HG02588 (cell line): ENCODE data around the gene DERA.
"Not testable (repeated sequence)": the region's sequence is repeated elsewhere in the genome, so short reads cannot be mapped to it uniquely, and the experiment has no call there.

Experiments used
- ATAC-seq: cut with Tn5 transposase; IDR thresholded peaks from one replicate; pipeline ENCODE4 v1.9.1; 2021; ENCODE audit warnings: mild to moderate bottlenecking, moderate library complexity; ENCODE audit not compliant: unreplicated experiment

DERA gene

DNA sequence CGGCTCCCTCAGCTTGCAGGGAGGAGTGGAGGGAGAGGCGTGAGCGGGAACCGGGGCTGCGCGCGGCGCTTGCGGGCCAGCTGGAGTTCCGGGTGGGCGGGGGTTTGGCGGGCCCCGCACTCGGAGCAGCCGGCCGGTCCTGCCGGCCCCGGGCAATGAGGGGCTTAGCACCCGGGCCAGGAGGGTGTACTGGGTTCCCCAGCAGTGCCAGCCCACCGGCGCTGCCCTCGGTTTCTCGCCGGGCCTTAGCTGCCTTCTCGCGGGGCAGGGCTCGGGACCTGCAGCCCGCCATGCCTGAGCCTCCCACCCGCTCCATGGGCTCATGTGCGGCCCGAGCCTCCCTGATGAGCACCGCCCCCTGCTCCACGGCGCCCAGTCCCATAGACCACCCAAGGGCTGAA, 146.2 kb downstream of the DERA start:
- not testable (repeated sequence) for ATAC-seq

DNA sequence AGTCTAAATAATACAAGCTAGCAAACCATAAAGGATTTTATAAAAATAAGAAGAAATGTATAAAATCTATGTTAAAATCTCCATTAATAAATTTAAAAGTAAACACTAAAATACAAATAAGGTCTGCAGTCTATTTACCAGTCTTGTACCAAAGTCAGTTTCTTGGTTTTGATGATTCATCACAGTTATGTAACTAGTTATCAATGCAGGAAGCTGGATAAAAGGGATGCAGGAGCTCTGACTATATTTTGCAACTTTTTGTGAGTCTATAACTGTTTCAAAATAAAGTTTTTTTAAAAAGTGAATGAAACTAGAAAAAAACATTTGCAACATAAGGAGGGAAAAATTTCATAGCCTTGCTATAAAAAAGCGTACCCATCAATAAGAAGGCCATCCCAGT, 151.5 kb downstream of the DERA start:
- ATAC-seq = no peak

DNA sequence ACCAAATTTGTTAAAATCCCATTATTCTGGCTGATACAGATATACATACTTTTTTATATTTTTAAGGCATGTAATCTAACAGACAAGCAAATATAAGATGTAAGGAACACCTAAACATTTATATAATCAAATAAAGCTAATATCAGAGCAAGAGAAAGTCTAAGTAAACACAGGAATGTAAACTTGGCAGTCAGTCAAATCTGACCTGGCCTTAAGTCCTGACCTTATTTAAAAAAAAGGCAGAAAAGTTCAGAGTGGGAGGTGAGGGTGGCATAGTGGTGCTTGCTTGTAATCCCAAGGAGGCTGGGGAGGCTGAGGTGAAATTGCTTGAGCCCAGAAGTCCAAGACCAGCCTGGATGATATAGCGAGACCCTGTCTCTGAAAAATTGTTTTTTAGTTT, 152.6 kb downstream of the DERA start:
- ATAC-seq = no peak

DNA sequence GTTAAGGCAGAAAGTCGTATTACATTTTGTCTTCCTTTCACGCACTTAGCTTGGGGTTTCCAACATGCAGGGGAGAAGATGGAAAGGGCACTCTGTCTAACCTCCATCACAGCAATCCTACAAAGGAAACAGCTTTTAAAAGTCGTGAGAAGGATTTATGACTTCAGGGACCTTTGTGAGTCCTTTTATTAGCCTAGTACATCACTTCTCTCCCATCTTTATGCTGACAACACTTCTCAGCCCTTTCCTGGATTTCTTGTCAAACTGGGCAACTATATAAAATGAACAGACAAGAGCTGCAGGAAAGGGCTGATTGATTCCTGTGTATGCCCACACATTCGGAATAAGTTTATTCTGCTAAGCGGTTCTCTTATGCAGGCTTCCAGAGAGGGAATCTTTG, 159.0 kb downstream of the DERA start:
- ATAC-seq = no peak

DNA sequence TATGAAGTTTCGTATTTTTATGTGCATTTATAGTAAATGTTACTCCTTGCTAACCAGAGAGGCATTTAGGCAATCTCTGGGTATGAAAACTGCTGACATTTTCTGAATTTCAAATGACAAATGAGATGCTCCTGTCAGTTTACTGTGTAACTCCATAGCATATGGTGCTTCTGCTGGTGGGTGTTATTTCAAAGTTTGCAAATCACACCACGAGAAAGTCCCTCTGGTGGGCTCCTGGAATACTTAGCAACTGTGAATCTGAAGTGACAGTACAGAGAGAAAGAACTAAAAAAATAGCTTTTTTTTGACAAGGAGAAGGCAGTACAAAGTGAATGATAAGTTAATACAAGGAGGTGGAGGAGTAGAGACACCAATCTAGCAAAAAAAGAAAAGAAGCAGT, 161.5 kb downstream of the DERA start:
- no peak for ATAC-seq

DNA sequence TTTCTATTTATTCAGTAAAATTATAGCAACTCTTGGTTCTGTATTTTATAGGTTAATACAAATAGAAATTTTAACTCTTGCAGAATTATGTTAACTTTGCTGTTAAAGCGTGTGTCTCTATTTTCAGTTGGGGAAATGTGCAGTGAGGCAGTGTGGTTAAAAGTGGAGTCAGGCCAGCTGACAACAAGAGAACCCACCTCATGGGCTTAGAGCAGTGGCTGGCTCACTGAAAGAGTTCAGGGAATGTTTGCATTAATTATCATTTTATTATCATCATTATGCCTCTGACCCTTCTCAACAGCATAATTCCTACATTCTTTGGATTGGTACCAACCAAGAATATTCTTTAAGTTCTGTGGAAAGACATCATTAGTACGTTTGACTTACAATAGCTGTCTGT, 163.8 kb downstream of the DERA start:
- no peak for ATAC-seq

DNA sequence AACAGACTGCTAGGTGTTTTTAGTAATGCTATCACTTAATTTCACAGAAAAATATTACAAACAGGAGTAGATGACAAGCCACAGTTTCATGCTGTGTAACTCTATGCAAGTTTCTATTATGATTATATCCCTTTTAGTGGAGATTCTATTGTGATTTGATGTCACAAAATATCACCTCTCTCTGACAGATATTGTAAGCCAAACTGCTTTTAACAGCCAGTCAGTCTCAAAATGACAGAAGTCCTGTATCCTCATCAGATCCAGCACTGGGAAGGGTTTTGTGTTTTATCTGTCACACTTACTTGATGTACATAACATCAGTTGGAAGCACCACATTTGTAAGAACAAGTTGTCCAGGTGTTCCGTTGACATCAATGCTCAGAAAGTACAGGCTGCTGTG, 164.8 kb downstream of the DERA start:
- ATAC-seq = no peak

DNA sequence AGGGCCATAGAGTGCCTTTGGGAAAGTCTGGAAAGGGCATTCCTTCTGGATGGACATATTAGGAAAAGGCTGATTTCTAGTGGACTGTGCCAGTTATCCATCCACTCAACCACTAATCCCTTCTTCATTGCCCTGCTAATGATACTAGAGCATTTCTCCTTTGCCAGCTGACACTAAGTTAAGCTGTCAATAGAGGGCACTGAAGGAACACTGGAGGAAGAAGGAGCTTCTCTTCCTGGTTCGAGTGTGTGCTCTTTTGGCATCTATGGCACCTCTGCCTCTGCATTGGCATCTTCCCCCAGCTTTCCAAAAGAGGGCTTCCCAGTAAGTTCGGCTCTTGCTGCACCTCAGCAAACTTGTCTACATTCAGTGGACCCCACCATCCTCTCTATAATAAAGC, 165.4 kb downstream of the DERA start:
- ATAC-seq = peak; percentile 60

DNA sequence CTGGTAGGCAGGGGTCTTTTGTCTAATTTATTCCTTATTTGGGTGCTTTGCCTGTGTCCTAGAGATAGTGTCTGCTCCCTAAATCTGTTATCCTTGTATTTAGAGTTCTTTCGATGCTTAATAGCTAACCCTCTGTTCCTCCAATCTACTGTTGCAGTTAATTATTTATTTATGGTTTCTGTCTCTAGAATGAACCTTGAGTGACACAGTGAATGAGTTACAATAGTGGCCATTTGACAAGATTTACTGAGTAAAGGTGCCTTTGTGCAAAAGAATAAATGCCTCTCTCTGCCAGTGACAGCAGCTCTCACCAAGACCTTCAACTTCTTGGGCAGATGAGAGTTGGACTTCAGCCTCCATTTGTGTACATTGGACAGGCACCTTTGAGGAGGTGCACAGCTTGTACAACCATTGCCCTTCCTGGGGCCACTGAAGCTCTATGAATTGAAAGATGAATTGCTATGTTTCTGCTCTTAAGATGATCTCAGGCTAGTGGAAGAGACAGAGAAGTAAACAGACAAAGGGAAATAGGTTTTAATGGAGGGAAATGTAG, 165.9 kb downstream of the DERA start:
- no peak for ATAC-seq

DNA sequence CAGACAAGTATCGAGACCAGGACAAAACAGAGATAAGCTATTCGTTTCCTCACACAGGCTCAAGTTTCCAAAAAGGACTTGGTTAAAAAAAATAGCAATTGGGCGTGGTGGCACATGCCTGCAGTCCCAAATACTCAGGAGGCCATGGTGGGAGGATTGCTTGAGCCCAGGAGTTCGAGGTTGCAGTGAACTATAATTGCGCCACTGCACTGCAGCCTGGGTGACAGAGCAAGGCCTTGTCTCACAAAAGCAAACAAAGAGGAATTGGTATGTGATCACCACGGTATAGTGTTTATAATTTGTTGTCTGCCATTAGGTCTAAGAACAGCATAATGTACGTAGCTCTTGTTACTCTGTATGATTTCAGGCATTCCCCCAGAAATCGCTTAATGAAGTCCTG, 175.3 kb downstream of the DERA start:
- no peak for ATAC-seq

DNA sequence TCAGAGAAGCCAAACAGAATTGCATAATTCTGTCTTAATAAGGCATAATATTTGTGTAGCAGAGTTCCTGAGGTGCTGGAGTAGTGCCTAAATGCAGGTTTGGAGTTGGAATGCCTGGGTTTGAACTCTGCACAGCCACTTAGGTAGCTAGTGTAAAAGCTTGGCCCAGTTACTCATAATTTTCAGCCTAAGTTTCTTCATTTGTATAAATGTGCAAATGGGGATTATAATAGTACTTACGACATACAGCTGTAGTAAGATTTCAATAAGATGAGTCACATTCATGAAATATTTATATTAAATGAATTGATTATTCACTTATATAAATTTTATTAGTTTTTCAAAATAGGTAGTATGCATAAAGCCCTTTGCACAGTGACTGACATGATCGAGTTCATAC, 175.8 kb downstream of the DERA start:
- ATAC-seq = no peak
